ENCODE results near the gene DLX2. TPM values are rescaled to one million over a fixed set of nuclear protein-coding genes. Genes with fewer than 3 reads are reported as not detected.

DLX2 gene
- polyA plus RNA-seq, 2 of the 4 experiments (the other 2 are of a cell fraction): 0.04 to 0.19 TPM

GRCh38 chr2:172049567-172050120 lies 53.1 kb downstream of the DLX2 start:
- DNase-seq (ENCODE audit: low read depth in 1 of 2, low spot score in 1 of 2) (no peak), ATAC-seq (no peak), FAIRE-seq (no peak)
- Histone ChIP-seq H3K27ac (no peak overlapping the region), H3K4me1 (peaks cover 13% of the 10 kb centered on the region; the same call in 2 of the 3 replicates), H3K4me2 (no peak overlapping the region), H3K9me3 (no peaks in the 10 kb centered on the region), H3K4me3 (no peak overlapping the region)
- ChIA-PET POLR2A (no interaction called here), CTCF (interaction anchor here (0.6 to 1.4 kb wide), 3 partner anchors 12 to 200 kb away, joined by 3 read pairs; no protein-coding TSS in a partner anchor)
- 85% methylated on average over 2 of the region's 2 CpGs for WGBS (ENCODE audit: missing lambda C conversion rate)
- TF ChIP-seq PBX3 (IDR thresholded peaks at IDR 0.05): no peak

Other genes with a start within 250 kb of the DLX2 start
- 26.8 and 27.5 TPM in 2 replicates for gene SLC25A12, start 208.7 kb downstream of the DLX2 start, polyA plus RNA-seq (2011; rRNA removed)
- 12.5 to 13.8 TPM (median 12.9 TPM) in 3 replicates for gene SLC25A12, start 208.7 kb downstream of the DLX2 start, polyA plus RNA-seq (2017; fragmentation: RNase III; extraction: RNeasy Plus Mini Kit Qiagen cat#74134 plus additional on column Dnase treatment)
- gene HAT1, start 180.4 kb downstream of the DLX2 start, polyA plus RNA-seq (2011; rRNA removed): 99.1 and 139 TPM in 2 replicates
- gene HAT1, start 180.4 kb downstream of the DLX2 start, polyA plus RNA-seq (2017; fragmentation: RNase III; extraction: RNeasy Plus Mini Kit Qiagen cat#74134 plus additional on column Dnase treatment): 93.6 to 95.4 TPM (median 94.3 TPM) in 3 replicates
- 10.4 and 13.3 TPM in 2 replicates for gene METAP1D, start 102.9 kb downstream of the DLX2 start, polyA plus RNA-seq (2011; rRNA removed)
- 6.6 to 7.3 TPM (median 6.9 TPM) in 3 replicates for gene METAP1D, start 102.9 kb downstream of the DLX2 start, polyA plus RNA-seq (2017; fragmentation: RNase III; extraction: RNeasy Plus Mini Kit Qiagen cat#74134 plus additional on column Dnase treatment)
- 0.53 and 1.1 TPM in 2 replicates for gene DLX1, start 17.4 kb downstream of the DLX2 start, polyA plus RNA-seq (2011; rRNA removed)
- 2.4 to 2.9 TPM (median 2.5 TPM) in 3 replicates for gene DLX1, start 17.4 kb downstream of the DLX2 start, polyA plus RNA-seq (2017; fragmentation: RNase III; extraction: RNeasy Plus Mini Kit Qiagen cat#74134 plus additional on column Dnase treatment)

Measured in A549 (cell line).